Activated naive CD8-positive, alpha-beta T cell treated with anti-CD3 and anti-CD28 coated beads, Interleukin-2, amount 10 ng/mL, durations not matched to agents 7 days and 5 days (primary cell): Measurements from ENCODE around the gene AUH. TPM values are rescaled to one million over a fixed set of nuclear protein-coding genes. Genes with fewer than 3 reads are reported as not detected.
A peak's percentile ranks its signal among the peaks of the same experiment; 100 is the strongest.

Experiments
- ATAC-seq: fragments of 150-1000 bp; cut with Tn5 transposase; one replicate; pipeline ENCODE4 v1.10.0; 2021; ENCODE audit warnings: low read depth, moderate library complexity
- POLR2A ChIA-PET: fragments of 350-600 bp; sonication (Branson Sonifier 250); formaldehyde crosslinking; loops from one replicate; lab custom pipeline; 2021; ENCODE audit warnings: antibody characterized with exemption; lab: Charles Lee
- DNase-seq: peaks from one replicate; pipeline ENCODE4 v3.0.0; 2021
- H3K27ac Mint-ChIP-seq: one replicate; pipeline ENCODE4 v1.8.0; 2022; ENCODE audit warnings: mild to moderate bottlenecking, mixed read lengths
- H3K27me3 Mint-ChIP-seq: one replicate; pipeline ENCODE4 v1.8.0; 2022; ENCODE audit warnings: mild to moderate bottlenecking, moderate library complexity, mixed read lengths
- H3K36me3 Mint-ChIP-seq: one replicate; pipeline ENCODE4 v1.8.0; 2021; ENCODE audit warnings: mild to moderate bottlenecking, mixed read lengths
- H3K4me1 Mint-ChIP-seq: one replicate; pipeline ENCODE4 v1.8.0; 2021; ENCODE audit warnings: mixed read lengths
- H3K4me3 Mint-ChIP-seq: one replicate; pipeline ENCODE4 v1.8.0; 2022; ENCODE audit warnings: mild to moderate bottlenecking, moderate library complexity, mixed read lengths
- H3K9me3 Mint-ChIP-seq: one replicate; pipeline ENCODE4 v1.8.0; 2021; ENCODE audit warnings: mixed read lengths
- total RNA-seq, 2 experiments: library from RNA; stranded (reverse); gene quantifications; one replicate each; pipeline ENCODE4 v1.2.3, GENCODE V29; 2021

The AUH gene
- 10 to 100 TPM; 15.8 to 17.2 TPM for total RNA-seq

DNA sequence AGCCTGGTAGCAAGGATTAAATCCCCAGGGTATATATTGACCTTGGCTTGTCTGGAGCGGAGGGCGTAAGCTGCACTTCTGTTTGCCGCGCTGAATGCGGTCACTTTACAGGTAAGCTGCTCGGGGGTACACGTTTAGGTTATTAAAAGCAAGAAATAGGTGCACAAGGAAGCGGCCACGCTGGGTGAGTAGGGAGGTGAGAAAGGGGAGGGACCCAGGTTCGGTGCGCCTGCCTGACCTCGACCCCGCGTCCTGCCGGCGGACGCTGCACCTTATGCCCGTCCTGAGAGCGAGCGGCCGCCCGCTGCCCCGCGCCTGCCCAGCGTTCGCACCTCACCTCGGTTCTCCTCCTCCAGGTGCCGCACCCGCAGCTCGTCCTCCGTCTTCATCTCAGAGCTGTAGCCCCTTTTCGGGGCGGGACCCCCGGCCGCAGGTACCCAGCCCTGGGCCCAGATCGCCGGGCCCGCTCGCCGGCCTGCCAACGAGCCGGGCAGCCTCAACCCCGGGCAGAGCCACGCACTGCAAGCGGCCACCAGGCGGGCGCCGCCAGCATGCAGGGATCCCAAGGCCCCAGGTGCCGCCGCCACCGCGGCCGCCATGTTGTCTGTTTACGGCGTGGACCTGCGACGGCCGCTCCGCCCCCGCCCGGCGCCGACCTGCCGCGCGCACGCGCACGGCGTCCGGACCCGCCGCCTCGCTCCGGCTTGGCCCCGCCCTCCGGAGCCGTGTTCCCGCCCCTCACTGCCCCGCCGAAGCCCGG is at the start of gene AUH:
Gene AUH (minus strand): TSS at position 628 of the 760 bp plus-strand sequence. CDS start 29 bp downstream, at position 599.
- peaks cover 36% of the 10 kb centered on the region for H3K4me1 Mint-ChIP-seq
- peak within 1 kb of the TSS; percentile 94 for H3K27ac Mint-ChIP-seq
- DNase-seq (peak; percentile 94), ATAC-seq (peak; percentile 93)
- no peaks in the 10 kb centered on the region for H3K27me3 Mint-ChIP-seq
- POLR2A ChIA-PET = interaction anchor here (1.2 to 2.0 kb wide), 2 partner anchors 63 to 210 kb away, joined by 3 to 6 read pairs; partner anchors contain the start of gene NFIL3
- H3K9me3 Mint-ChIP-seq = peaks cover 2% of the 10 kb centered on the region
- peaks cover 13% of the 10 kb centered on the region for H3K36me3 Mint-ChIP-seq
- H3K4me3 Mint-ChIP-seq = peak within 1 kb of the TSS; percentile 96

- POLR2A ChIA-PET = no interaction called here
- DNase-seq = no peak
- peaks cover 52% of the 10 kb centered on the region for H3K36me3 Mint-ChIP-seq
- H3K9me3 Mint-ChIP-seq = no peaks in the 10 kb centered on the region
- ATAC-seq = no peak
- H3K27me3 Mint-ChIP-seq = no peaks in the 10 kb centered on the region
- no peak overlapping the region for H3K27ac Mint-ChIP-seq
- no peak overlapping the region for H3K4me3 Mint-ChIP-seq
- H3K4me1 Mint-ChIP-seq = peaks cover 41% of the 10 kb centered on the region
These were observed 49.5 kb upstream of the AUH start for GRCh38 chr9:91411096-91411771.

DNA sequence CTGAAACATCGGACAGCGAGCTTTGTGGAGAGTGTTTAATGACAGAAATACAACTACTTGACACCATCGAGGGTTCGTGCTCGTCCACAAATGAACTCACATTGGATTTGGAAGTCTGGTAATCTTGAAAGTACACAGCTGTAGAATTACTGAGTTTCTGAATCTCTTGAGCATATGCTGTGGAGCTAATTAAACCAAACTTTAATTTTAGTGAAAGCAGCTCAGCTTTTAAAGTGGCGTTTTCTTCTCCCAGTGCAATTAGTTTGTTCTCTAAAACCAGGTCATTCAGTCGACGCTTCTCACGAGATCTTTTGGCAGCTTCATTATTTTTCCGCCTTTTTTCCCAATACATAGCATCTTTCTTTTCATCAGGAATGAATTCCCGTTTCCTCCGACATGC is 48.4 kb upstream of the AUH start:
- peaks cover 34% of the 10 kb centered on the region for H3K4me1 Mint-ChIP-seq
- H3K27me3 Mint-ChIP-seq = no peaks in the 10 kb centered on the region
- H3K4me3 Mint-ChIP-seq = no peak overlapping the region
- no peak overlapping the region for H3K27ac Mint-ChIP-seq
- peaks cover 51% of the 10 kb centered on the region for H3K36me3 Mint-ChIP-seq
- ATAC-seq (no peak), DNase-seq (no peak)
- POLR2A ChIA-PET = no interaction called here
- H3K9me3 Mint-ChIP-seq = no peaks in the 10 kb centered on the region

DNA sequence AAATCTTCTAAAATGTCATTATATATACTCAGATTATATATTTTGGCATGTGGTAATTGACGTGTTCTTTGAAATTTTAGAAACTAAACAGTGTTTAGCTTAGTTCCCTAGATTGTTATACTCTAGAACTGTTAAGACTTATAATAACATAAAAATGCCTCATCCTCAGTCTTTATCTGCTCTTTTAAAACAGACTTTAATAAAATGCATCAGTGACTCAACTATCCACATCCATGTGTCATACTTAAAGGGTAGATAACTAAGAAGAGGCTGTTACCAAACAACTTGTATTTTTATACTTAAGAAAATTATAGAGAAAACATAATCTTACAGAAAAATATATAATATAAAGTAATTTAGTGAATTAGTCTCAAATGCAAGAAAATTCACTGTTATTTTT is 46.8 kb upstream of the AUH start:
- Mint-ChIP-seq H3K27ac (no peak overlapping the region), H3K4me1 (peaks cover 29% of the 10 kb centered on the region), H3K27me3 (peaks cover 2% of the 10 kb centered on the region), H3K9me3 (no peaks in the 10 kb centered on the region), H3K36me3 (peaks cover 47% of the 10 kb centered on the region), H3K4me3 (no peak overlapping the region)
- DNase-seq (no peak), ATAC-seq (no peak)
- POLR2A ChIA-PET = no interaction called here

GRCh38 chr9:91407580-91408318 is 46.0 kb upstream of the AUH start:
- H3K4me3 Mint-ChIP-seq = no peak overlapping the region
- H3K36me3 Mint-ChIP-seq = peaks cover 47% of the 10 kb centered on the region
- H3K4me1 Mint-ChIP-seq = peaks cover 28% of the 10 kb centered on the region
- DNase-seq (no peak), ATAC-seq (no peak)
- H3K27me3 Mint-ChIP-seq = peaks cover 2% of the 10 kb centered on the region
- no peak overlapping the region for H3K27ac Mint-ChIP-seq
- H3K9me3 Mint-ChIP-seq = no peaks in the 10 kb centered on the region
- POLR2A ChIA-PET = no interaction called here

GRCh38 chr9:91405343-91406077 is 43.8 kb upstream of the AUH start:
- H3K9me3 Mint-ChIP-seq = no peaks in the 10 kb centered on the region
- POLR2A ChIA-PET = no interaction called here
- DNase-seq = no peak

GRCh38 chr9:91403665-91404543 is 42.2 kb upstream of the AUH start:
- no peak overlapping the region for H3K4me3 Mint-ChIP-seq
- no peak for ATAC-seq
- POLR2A ChIA-PET = no interaction called here
- no peak for DNase-seq
- no peak overlapping the region for H3K27ac Mint-ChIP-seq
- peaks cover 2% of the 10 kb centered on the region for H3K27me3 Mint-ChIP-seq
- H3K36me3 Mint-ChIP-seq = peaks cover 30% of the 10 kb centered on the region
- H3K4me1 Mint-ChIP-seq = peaks cover 6% of the 10 kb centered on the region
- H3K9me3 Mint-ChIP-seq = no peaks in the 10 kb centered on the region

More at GRCh38 chr9:91405343-91406077, 43.8 kb upstream of the AUH start:
- Mint-ChIP-seq H3K4me1 (peaks cover 14% of the 10 kb centered on the region), H3K4me3 (no peak overlapping the region), H3K27me3 (peaks cover 2% of the 10 kb centered on the region), H3K27ac (no peak overlapping the region), H3K36me3 (peaks cover 44% of the 10 kb centered on the region)
- ATAC-seq = no peak

GRCh38 chr9:91398926-91399325 is 37.2 kb upstream of the AUH start:
- Mint-ChIP-seq H3K27ac (no peak overlapping the region), H3K9me3 (no peaks in the 10 kb centered on the region), H3K4me3 (no peak overlapping the region), H3K36me3 (peaks cover 8% of the 10 kb centered on the region), H3K4me1 (peaks cover 12% of the 10 kb centered on the region), H3K27me3 (no peaks in the 10 kb centered on the region)
- POLR2A ChIA-PET = no interaction called here
- DNase-seq (no peak), ATAC-seq (no peak)

- peak; percentile 56 for ATAC-seq
- peaks cover 1% of the 10 kb centered on the region for H3K9me3 Mint-ChIP-seq
- H3K27ac Mint-ChIP-seq = peak overlapping the region; percentile 62
- H3K4me1 Mint-ChIP-seq = peaks cover 7% of the 10 kb centered on the region
- H3K4me3 Mint-ChIP-seq = peak overlapping the region; percentile 45
- POLR2A ChIA-PET = interaction anchor here (0.6 to 1.5 kb wide), 2 partner anchors 28 to 42 kb away, joined by 5 read pairs; partner anchors contain the start of gene NFIL3
- no peaks in the 10 kb centered on the region for H3K27me3 Mint-ChIP-seq
- DNase-seq = no peak
- H3K36me3 Mint-ChIP-seq = peaks cover 2% of the 10 kb centered on the region
These were observed 34.1 kb upstream of the AUH start for GRCh38 chr9:91395553-91396471.

- no peaks in the 10 kb centered on the region for H3K27me3 Mint-ChIP-seq
- peaks cover 1% of the 10 kb centered on the region for H3K9me3 Mint-ChIP-seq
- H3K36me3 Mint-ChIP-seq = peaks cover 2% of the 10 kb centered on the region
- peaks cover 7% of the 10 kb centered on the region for H3K4me1 Mint-ChIP-seq
- DNase-seq = no peak
- no peak for ATAC-seq
- POLR2A ChIA-PET = interaction anchor here (0.6 kb wide), 1 partner anchor 42 kb away, joined by 5 read pairs; no protein-coding TSS in a partner anchor
- peak overlapping the region; percentile 62 for H3K27ac Mint-ChIP-seq
- H3K4me3 Mint-ChIP-seq = peak overlapping the region; percentile 45
These were observed 33.4 kb upstream of the AUH start for GRCh38 chr9:91395106-91395552.

DNA sequence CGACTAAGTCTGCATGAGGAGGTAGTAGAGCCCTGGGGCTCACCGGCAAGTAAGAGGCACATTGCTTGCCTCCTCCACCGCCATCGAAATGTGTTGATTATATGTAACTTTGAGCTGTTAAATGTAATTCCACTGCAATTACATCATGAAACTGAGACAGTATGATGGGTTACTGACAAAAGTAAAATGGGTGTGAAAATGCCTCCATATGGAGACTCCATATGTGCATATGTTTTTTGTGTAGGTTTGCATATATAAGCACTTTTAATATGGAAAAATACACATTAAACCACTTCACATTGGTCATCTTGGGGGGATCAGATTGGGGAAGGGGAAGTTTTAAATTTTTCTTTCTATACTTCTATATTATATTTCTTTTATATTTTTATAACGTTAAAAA is 32.1 kb upstream of the AUH start:
- peaks cover 1% of the 10 kb centered on the region for H3K9me3 Mint-ChIP-seq
- H3K36me3 Mint-ChIP-seq = peaks cover 2% of the 10 kb centered on the region
- POLR2A ChIA-PET = interaction anchor here (1.3 kb wide), 1 partner anchor 32 kb away, joined by 3 read pairs; no protein-coding TSS in a partner anchor
- no peak overlapping the region for H3K27ac Mint-ChIP-seq
- peaks cover 7% of the 10 kb centered on the region for H3K4me1 Mint-ChIP-seq
- DNase-seq = no peak
- no peak for ATAC-seq
- no peaks in the 10 kb centered on the region for H3K27me3 Mint-ChIP-seq
- no peak overlapping the region for H3K4me3 Mint-ChIP-seq
